GM21526 (cell line): ENCODE results near the gene S100PBP.

Source experiments
- ATAC-seq: cut with Tn5 transposase; IDR thresholded peaks from one replicate; pipeline ENCODE4 v1.9.1; 2021; ENCODE audit warnings: moderate library complexity; ENCODE audit not compliant: unreplicated experiment, low FRiP score

S100PBP gene

GRCh38 chr1:32818804-32819541 is 1.5 kb downstream of the S100PBP start:
- peak; percentile 34 for ATAC-seq

GRCh38 chr1:32825181-32825580 is 7.7 kb downstream of the S100PBP start:
- ATAC-seq: no peak

GRCh38 chr1:32828341-32828740 is 10.9 kb downstream of the S100PBP start:
- ATAC-seq: no peak

GRCh38 chr1:32830092-32830852 is 12.8 kb downstream of the S100PBP start:
- ATAC-seq: no peak

GRCh38 chr1:32831878-32832277 is 14.4 kb downstream of the S100PBP start:
- no peak for ATAC-seq

- no peak for ATAC-seq
Measured at GRCh38 chr1:32848354-32849063, 31.1 kb downstream of the S100PBP start.

GRCh38 chr1:32855861-32856617 is 38.6 kb downstream of the S100PBP start:
- no peak for ATAC-seq

GRCh38 chr1:32858136-32858535 is 40.7 kb downstream of the S100PBP start:
- ATAC-seq: no peak

- ATAC-seq: no peak
Measured at GRCh38 chr1:32858791-32859190, 41.3 kb downstream of the S100PBP start.

GRCh38 chr1:32859915-32860314 is 42.5 kb downstream of the S100PBP start:
- no peak for ATAC-seq

- ATAC-seq: no peak
Measured at GRCh38 chr1:32860566-32860965, 43.1 kb downstream of the S100PBP start.

- no peak for ATAC-seq
Measured at GRCh38 chr1:32861904-32862695, 44.6 kb downstream of the S100PBP start.

GRCh38 chr1:32863218-32863880 is 45.9 kb downstream of the S100PBP start:
- no peak for ATAC-seq

GRCh38 chr1:32863881-32864245 is 46.4 kb downstream of the S100PBP start:
- no peak for ATAC-seq

GRCh38 chr1:32864375-32865019 is 47.0 kb downstream of the S100PBP start:
- ATAC-seq: no peak

GRCh38 chr1:32865639-32866405 is 48.4 kb downstream of the S100PBP start:
- no peak for ATAC-seq

- no peak for ATAC-seq
Measured at GRCh38 chr1:32867151-32867550, 49.7 kb downstream of the S100PBP start.

- ATAC-seq: no peak
Measured at GRCh38 chr1:32867671-32868070, 50.2 kb downstream of the S100PBP start.
